Esophagus (tissue), 2 donors: ENCODE data around the gene PLLP. TPM values are rescaled to one million over a fixed set of nuclear protein-coding genes. Genes with fewer than 3 reads are reported as not detected.

Experiments used
- H3K27ac ChIP-seq, 2 donors: one replicate each; pipeline ENCODE4 v1.5.1; 2013; ENCODE audit warnings: low read depth in 2 of 2, mild to moderate bottlenecking in 2 of 2, inconsistent platforms in 1 of 2, low read length in 1 of 2, moderate library complexity in 1 of 2
- H3K27me3 ChIP-seq, 2 donors: one replicate each; pipeline ENCODE4 v1.6.1; 2013; ENCODE audit warnings: low read length in 2 of 2, control low read depth in 1 of 2, mild to moderate bottlenecking in 1 of 2; ENCODE audit not compliant: insufficient read depth in 2 of 2, control insufficient read depth in 1 of 2
- H3K36me3 ChIP-seq, 2 donors: one replicate each; pipeline ENCODE4 v1.6.1; 2013; ENCODE audit warnings: low read length in 1 of 2; ENCODE audit not compliant: control insufficient read depth in 2 of 2, insufficient read depth in 2 of 2
- H3K4me1 ChIP-seq, 2 donors: one replicate each; pipeline ENCODE4 v1.6.1; 2013; ENCODE audit warnings: low read length in 1 of 2; ENCODE audit not compliant: control insufficient read depth in 2 of 2, insufficient read depth in 2 of 2
- H3K4me3 ChIP-seq, 2 donors: one replicate each; pipeline ENCODE4 v1.5.1; 2013; ENCODE audit warnings: low read length in 2 of 2, mild to moderate bottlenecking in 2 of 2, low read depth in 1 of 2, moderate library complexity in 1 of 2
- H3K9me3 ChIP-seq, 2 donors: one replicate each; pipeline ENCODE4 v1.6.1; 2013; ENCODE audit warnings: mild to moderate bottlenecking in 2 of 2, low read depth in 1 of 2, low read length in 1 of 2, moderate library complexity in 1 of 2; ENCODE audit not compliant: control insufficient read depth in 2 of 2, insufficient read depth in 1 of 2
- WGBS, 2 donors: extraction: QIAGEN DNeasy Blood & Tissue Kit; methylation state at CpG; one replicate each; pipeline ENCODE4 v1.1.7; 2013; 5-methylcytosine and 5-hydroxymethylcytosine counted together
- polyA plus RNA-seq, 2 donors: library from polyadenylated mRNA; stranded (reverse); fragments of 200-250 nt; gene quantifications; one replicate each; pipeline ENCODE4 v1.2.3, GENCODE V29; 2013
- donor health status: healthy with polysubstance abuse.
- donor health status: Bipolar disorder and iron deficiency.

PLLP gene
- polyA plus RNA-seq, 2 donors: 18.1 to 28.0 TPM

GRCh38 chr16:57213462-57213861 is 71.0 kb downstream of the PLLP start:
- Histone ChIP-seq H3K4me3 (no peak overlapping the region), H3K27ac (no peak overlapping the region), H3K27me3 (no peaks in the 10 kb centered on the region), H3K36me3 (peaks cover 14 to 20% of the 10 kb centered on the region in 2 donors), H3K4me1 (no peaks in the 10 kb centered on the region), H3K9me3 (no peaks in the 10 kb centered on the region)
- WGBS, 2 donors: 51 to 70% methylated on average over 1 of the region's 1 CpG

- 98 to 100% methylated on average over 5 of the region's 5 CpGs for WGBS, 2 donors
- Histone ChIP-seq H3K27me3 (no peaks in the 10 kb centered on the region), H3K4me1 (no peaks in the 10 kb centered on the region), H3K27ac (no peak overlapping the region), H3K9me3 (no peaks in the 10 kb centered on the region), H3K4me3 (no peak overlapping the region), H3K36me3 (peaks cover 0 to 7% of the 10 kb centered on the region in 2 donors)
These were observed 74.7 kb downstream of the PLLP start for GRCh38 chr16:57209780-57210179.

- H3K4me3 ChIP-seq: no peak overlapping the region
- no peaks in the 10 kb centered on the region for H3K4me1 ChIP-seq
- peaks cover 0 to 10% of the 10 kb centered on the region in 2 donors for H3K36me3 ChIP-seq
- 94 to 98% methylated on average over 1 of the region's 1 CpG for WGBS, 2 donors
- no peak overlapping the region for H3K27ac ChIP-seq
- H3K27me3 ChIP-seq: no peaks in the 10 kb centered on the region
- H3K9me3 ChIP-seq: no peaks in the 10 kb centered on the region
These were observed 75.5 kb downstream of the PLLP start for GRCh38 chr16:57208926-57209325.

Other genes with a start within 250 kb of the PLLP start
- gene CPNE2, start 192.1 kb downstream of the PLLP start, polyA plus RNA-seq: 10 to 100 TPM; 18.3 to 24.5 TPM
- gene PSME3IP1, start 98.6 kb downstream of the PLLP start, polyA plus RNA-seq: 10 to 100 TPM; 50.4 to 50.6 TPM
- gene RSPRY1, start 98.3 kb downstream of the PLLP start, polyA plus RNA-seq: 1 to 10 TPM; 7.5 to 9.8 TPM
- 10 to 100 TPM; 20.8 to 30.1 TPM for gene ARL2BP, start 39.4 kb downstream of the PLLP start, polyA plus RNA-seq
- under 1 TPM; 0.31 to 0.78 TPM for gene CCL22, start 74.1 kb upstream of the PLLP start, polyA plus RNA-seq
- gene CX3CL1, start 87.8 kb upstream of the PLLP start, polyA plus RNA-seq: 1 to 10 TPM; 5.0 to 5.9 TPM
- gene CCL17, start 120.1 kb upstream of the PLLP start, polyA plus RNA-seq: 1 to 10 TPM; 1.1 to 7.6 TPM
- 10 to 100 TPM; 11.7 to 31.6 TPM for gene CIAPIN1, start 162.7 kb upstream of the PLLP start, polyA plus RNA-seq
- 10 to 100 TPM; 56.1 to 70.3 TPM for gene COQ9, start 162.8 kb upstream of the PLLP start, polyA plus RNA-seq
- 10 to 100 TPM; 18.5 to 34.0 TPM for gene POLR2C, start 178.0 kb upstream of the PLLP start, polyA plus RNA-seq
- 10 to 100 TPM; 27.6 to 33.7 TPM for gene DOK4, start 201.8 kb upstream of the PLLP start, polyA plus RNA-seq